ENCODE data around the gene TXNL1. TPM values are rescaled to one million over a fixed set of nuclear protein-coding genes. Genes with fewer than 3 reads are reported as not detected.
A peak's percentile ranks its signal among the peaks of the same experiment; 100 is the strongest.

The TXNL1 gene
- total RNA-seq, 1 donor from 2014 or later, result 77.0 TPM

DNA sequence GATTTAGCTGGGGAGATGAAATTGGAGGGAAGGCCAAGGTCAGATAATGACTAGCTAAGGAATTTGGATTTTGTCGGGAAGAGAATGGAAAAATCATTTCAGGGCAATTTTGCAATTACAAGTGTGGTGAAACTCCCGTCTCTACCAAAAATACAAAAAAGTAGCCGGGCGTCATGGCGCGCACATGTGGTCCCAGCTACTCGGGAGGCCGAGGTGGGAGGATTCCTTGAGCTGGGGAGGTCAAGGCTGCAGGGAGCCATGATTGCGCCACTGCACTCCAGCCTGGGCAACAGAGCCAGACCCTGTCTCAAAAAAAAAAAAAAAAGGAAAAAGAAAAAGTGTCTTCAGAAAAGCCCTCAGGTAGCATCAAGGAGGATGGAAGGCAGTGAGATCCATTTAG, 1.2 kb upstream of the TXNL1 start:
- peak overlapping the region; percentile 100 for H3K4me3 Mint-ChIP-seq (ENCODE audit: unreplicated experiment)
- TF ChIP-seq EZH2 (IDR thresholded peaks at IDR 0.05; ENCODE audit: insufficient read depth, low read length) (no peak), CTCF (IDR thresholded peaks at IDR 0.05; ENCODE audit: insufficient read depth, low read depth, low read length) (no peak)
- peaks cover 16% of the 10 kb centered on the region for H3K4me1 ChIP-seq (ENCODE audit: insufficient read depth, low read length)
- H3K4me2 ChIP-seq (ENCODE audit: low read length), result peak overlapping the region; percentile 96
- no peaks in the 10 kb centered on the region for H3K9me3 ChIP-seq (ENCODE audit: insufficient read depth, low read depth, low read length)
- peaks cover 8% of the 10 kb centered on the region for H3K4me1 Mint-ChIP-seq (ENCODE audit: low read depth, unreplicated experiment)
- FAIRE-seq (no peak), DNase-seq (ENCODE audit: low read depth) (no peak)
- H3K9ac ChIP-seq (ENCODE audit: low read length), result peak overlapping the region; percentile 100
- no peaks in the 10 kb centered on the region for H3K27me3 Mint-ChIP-seq (ENCODE audit: low read depth, unreplicated experiment)
- peak overlapping the region; percentile 94 for H3K27ac Mint-ChIP-seq (ENCODE audit: unreplicated experiment)
- H4K20me1 ChIP-seq (ENCODE audit: insufficient read depth, low read length), result peaks cover 35% of the 10 kb centered on the region
- no peaks in the 10 kb centered on the region for H3K27me3 ChIP-seq (ENCODE audit: insufficient read depth, low read length)
- no peak overlapping the region for H3K4me3 ChIP-seq (ENCODE audit: insufficient read depth, low read depth, low read length)
- no peaks in the 10 kb centered on the region for H3K9me3 Mint-ChIP-seq (ENCODE audit: unreplicated experiment)
- peaks cover 5% of the 10 kb centered on the region for H3K36me3 Mint-ChIP-seq (ENCODE audit: low read depth, unreplicated experiment)
- H3K79me2 ChIP-seq (ENCODE audit: insufficient read depth, low read length), result peaks cover 39% of the 10 kb centered on the region
- no peak overlapping the region for H3K27ac ChIP-seq (ENCODE audit: low read depth, low read length)
- H2AFZ ChIP-seq (ENCODE audit: low read depth, low read length), result no peak overlapping the region
- no peaks in the 10 kb centered on the region for H3K36me3 ChIP-seq (ENCODE audit: insufficient read depth, low read length)

GRCh38 chr18:56639104-56639381, 651 bp upstream of the TXNL1 start:
- Histone ChIP-seq H4K20me1 (ENCODE audit: insufficient read depth, low read length) (peaks cover 40% of the 10 kb centered on the region), H3K4me3 (ENCODE audit: insufficient read depth, low read depth, low read length) (peak overlapping the region; percentile 78), H3K9ac (ENCODE audit: low read length) (peak overlapping the region; percentile 100), H3K9me3 (ENCODE audit: insufficient read depth, low read depth, low read length) (no peaks in the 10 kb centered on the region), H3K36me3 (ENCODE audit: insufficient read depth, low read length) (no peaks in the 10 kb centered on the region), H3K79me2 (ENCODE audit: insufficient read depth, low read length) (peaks cover 44% of the 10 kb centered on the region), H3K4me2 (ENCODE audit: low read length) (peak overlapping the region; percentile 96), H2AFZ (ENCODE audit: low read depth, low read length) (peak overlapping the region; percentile 92), H3K27me3 (ENCODE audit: insufficient read depth, low read length) (no peaks in the 10 kb centered on the region), H3K27ac (ENCODE audit: low read depth, low read length) (peak overlapping the region; percentile 99), H3K4me1 (ENCODE audit: insufficient read depth, low read length) (peaks cover 16% of the 10 kb centered on the region)
- Mint-ChIP-seq H3K27me3 (ENCODE audit: low read depth, unreplicated experiment) (no peaks in the 10 kb centered on the region), H3K4me1 (ENCODE audit: low read depth, unreplicated experiment) (peaks cover 10% of the 10 kb centered on the region), H3K27ac (ENCODE audit: unreplicated experiment) (peak overlapping the region; percentile 94), H3K36me3 (ENCODE audit: low read depth, unreplicated experiment) (peaks cover 7% of the 10 kb centered on the region), H3K4me3 (ENCODE audit: unreplicated experiment) (peak overlapping the region; percentile 100), H3K9me3 (ENCODE audit: unreplicated experiment) (no peaks in the 10 kb centered on the region)
- no peak for DNase-seq (ENCODE audit: low read depth)
- FAIRE-seq, result no peak
- no peak for TF ChIP-seq EZH2 (IDR thresholded peaks at IDR 0.05; ENCODE audit: insufficient read depth, low read length)
- no peak for TF ChIP-seq CTCF (IDR thresholded peaks at IDR 0.05; ENCODE audit: insufficient read depth, low read depth, low read length)

GRCh38 chr18:56637711-56638231, 621 bp downstream of the TXNL1 start:
- no peaks in the 10 kb centered on the region for H3K9me3 Mint-ChIP-seq (ENCODE audit: unreplicated experiment)
- Histone ChIP-seq H3K27ac (ENCODE audit: low read depth, low read length) (peak overlapping the region; percentile 99), H2AFZ (ENCODE audit: low read depth, low read length) (peak overlapping the region; percentile 74), H3K9me3 (ENCODE audit: insufficient read depth, low read depth, low read length) (no peaks in the 10 kb centered on the region), H4K20me1 (ENCODE audit: insufficient read depth, low read length) (peaks cover 48% of the 10 kb centered on the region), H3K27me3 (ENCODE audit: insufficient read depth, low read length) (no peaks in the 10 kb centered on the region), H3K4me1 (ENCODE audit: insufficient read depth, low read length) (peaks cover 16% of the 10 kb centered on the region), H3K9ac (ENCODE audit: low read length) (peak overlapping the region; percentile 100), H3K4me3 (ENCODE audit: insufficient read depth, low read depth, low read length) (peak overlapping the region; percentile 99), H3K36me3 (ENCODE audit: insufficient read depth, low read length) (no peaks in the 10 kb centered on the region), H3K4me2 (ENCODE audit: low read length) (peak overlapping the region; percentile 91), H3K79me2 (ENCODE audit: insufficient read depth, low read length) (peaks cover 56% of the 10 kb centered on the region)
- DNase-seq (ENCODE audit: low read depth), result no peak
- no peak for FAIRE-seq
- peaks cover 10% of the 10 kb centered on the region for H3K4me1 Mint-ChIP-seq (ENCODE audit: low read depth, unreplicated experiment)
- no peak for TF ChIP-seq EZH2 (IDR thresholded peaks at IDR 0.05; ENCODE audit: insufficient read depth, low read length)
- H3K27ac Mint-ChIP-seq (ENCODE audit: unreplicated experiment), result peak overlapping the region; percentile 99
- peak overlapping the region; percentile 100 for H3K4me3 Mint-ChIP-seq (ENCODE audit: unreplicated experiment)
- H3K27me3 Mint-ChIP-seq (ENCODE audit: low read depth, unreplicated experiment), result no peaks in the 10 kb centered on the region
- peaks cover 7% of the 10 kb centered on the region for H3K36me3 Mint-ChIP-seq (ENCODE audit: low read depth, unreplicated experiment)

Measured in astrocyte (in vitro differentiated cells and primary cell).